ENCODE measurements around the gene PPIA.

DNA sequence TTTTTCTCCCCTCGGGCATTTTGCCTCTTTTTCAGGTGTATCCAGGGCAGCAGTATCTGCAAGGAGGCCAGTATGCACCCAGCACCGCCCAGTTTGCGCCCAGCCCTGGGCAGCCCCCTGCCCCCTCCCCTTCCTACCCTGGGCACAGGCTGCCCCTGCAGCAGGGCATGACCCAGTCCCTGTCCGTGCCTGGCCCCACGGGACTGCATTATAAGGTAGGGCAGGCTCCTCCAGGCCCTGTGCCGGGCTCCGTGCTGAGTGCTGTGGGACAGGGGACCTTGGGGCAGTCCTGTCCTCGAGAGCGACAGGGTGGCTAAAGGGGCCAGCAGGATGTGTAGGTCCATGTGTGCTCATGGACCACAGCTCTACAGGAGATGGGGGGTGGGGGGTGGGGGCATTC, 37.2 kb upstream of the PPIA start:
- TF ChIP-seq, protein P1, sequence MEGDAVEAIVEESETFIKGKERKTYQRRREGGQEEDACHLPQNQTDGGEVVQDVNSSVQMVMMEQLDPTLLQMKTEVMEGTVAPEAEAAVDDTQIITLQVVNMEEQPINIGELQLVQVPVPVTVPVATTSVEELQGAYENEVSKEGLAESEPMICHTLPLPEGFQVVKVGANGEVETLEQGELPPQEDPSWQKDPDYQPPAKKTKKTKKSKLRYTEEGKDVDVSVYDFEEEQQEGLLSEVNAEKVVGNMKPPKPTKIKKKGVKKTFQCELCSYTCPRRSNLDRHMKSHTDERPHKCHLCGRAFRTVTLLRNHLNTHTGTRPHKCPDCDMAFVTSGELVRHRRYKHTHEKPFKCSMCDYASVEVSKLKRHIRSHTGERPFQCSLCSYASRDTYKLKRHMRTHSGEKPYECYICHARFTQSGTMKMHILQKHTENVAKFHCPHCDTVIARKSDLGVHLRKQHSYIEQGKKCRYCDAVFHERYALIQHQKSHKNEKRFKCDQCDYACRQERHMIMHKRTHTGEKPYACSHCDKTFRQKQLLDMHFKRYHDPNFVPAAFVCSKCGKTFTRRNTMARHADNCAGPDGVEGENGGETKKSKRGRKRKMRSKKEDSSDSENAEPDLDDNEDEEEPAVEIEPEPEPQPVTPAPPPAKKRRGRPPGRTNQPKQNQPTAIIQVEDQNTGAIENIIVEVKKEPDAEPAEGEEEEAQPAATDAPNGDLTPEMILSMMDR (IDR thresholded peaks at IDR 0.05), result no peak
- TF ChIP-seq POLR2AphosphoS5 (IDR thresholded peaks at IDR 0.05) (no peak), POLR2A (IDR thresholded peaks at IDR 0.05) (no peak), EP300 (IDR thresholded peaks at IDR 0.05) (no peak)

Data from gastroesophageal sphincter (tissue), 3 donors.